ENCODE data around the gene CACNG3. TPM values are rescaled to one million over a fixed set of nuclear protein-coding genes. Genes with fewer than 3 reads are reported as not detected.

Gene CACNG3
- total and polyA plus RNA-seq, 10 donors = not detected

- no peaks in the 10 kb centered on the region for H3K9me3 ChIP-seq
- no peak for TF ChIP-seq CTCF (IDR thresholded peaks at IDR 0.05 in 8 of 11, conservative IDR thresholded peaks at IDR 0.05 in 3 of 11)
- TF ChIP-seq POLR2A (IDR thresholded peaks at IDR 0.05) = no peak
- TF ChIP-seq POLR2AphosphoS5 (IDR thresholded peaks at IDR 0.05) = no peak
- 75 to 89% (median 81%) methylated on average over 8 of the region's 8 CpGs for whole genome bisulfite sequencing, 5 donors
- peaks cover 0 to 19% (median 0%) of the 10 kb centered on the region in 7 donors for H3K27me3 ChIP-seq (replicated peaks in 1 of 7)
- no peaks in the 10 kb centered on the region for H3K4me1 ChIP-seq
- DNase-seq = no peak
- H3K4me3 ChIP-seq = no peak overlapping the region
- H3K36me3 ChIP-seq = no peaks in the 10 kb centered on the region
- intact Hi-C loops (cut with DNase I; ENCODE audit: low total_unique reads) = no loop called here
- H3K27ac ChIP-seq = no peak overlapping the region
These were observed 46.5 kb downstream of the CACNG3 start for GRCh38 chr16:24302636-24303035.

- Histone ChIP-seq H3K36me3 (no peaks in the 10 kb centered on the region), H3K27ac (no peak overlapping the region), H3K9me3 (no peaks in the 10 kb centered on the region), H3K4me1 (no peaks in the 10 kb centered on the region), H3K27me3 (replicated peaks in 1 of 7) (peaks cover 0 to 47% (median 0%) of the 10 kb centered on the region in 7 donors), H3K4me3 (no peak overlapping the region)
- DNase-seq = no peak
- intact Hi-C loops (cut with DNase I; ENCODE audit: low total_unique reads) = no loop called here
- TF ChIP-seq POLR2AphosphoS5 (IDR thresholded peaks at IDR 0.05) (no peak), CTCF (IDR thresholded peaks at IDR 0.05 in 8 of 11, conservative IDR thresholded peaks at IDR 0.05 in 3 of 11) (no peak)
- 81 to 88% (median 86%) methylated on average over 5 of the region's 5 CpGs for WGBS, 5 donors
These were observed 52.1 kb downstream of the CACNG3 start for GRCh38 chr16:24308200-24308599.

- no peaks in the 10 kb centered on the region for H3K4me1 ChIP-seq
- no peak for TF ChIP-seq POLR2A (IDR thresholded peaks at IDR 0.05)
- no peak for TF ChIP-seq POLR2AphosphoS5 (IDR thresholded peaks at IDR 0.05)
- no peak for TF ChIP-seq CTCF (IDR thresholded peaks at IDR 0.05 in 8 of 11, conservative IDR thresholded peaks at IDR 0.05 in 3 of 11)
- DNase-seq = no peak
- intact Hi-C loops (cut with DNase I; ENCODE audit: low total_unique reads) = no loop called here
- H3K36me3 ChIP-seq = no peaks in the 10 kb centered on the region
- H3K27me3 ChIP-seq (replicated peaks in 1 of 7) = peaks cover 0 to 45% (median 0%) of the 10 kb centered on the region in 7 donors
- no peaks in the 10 kb centered on the region for H3K9me3 ChIP-seq
- no peak overlapping the region for H3K27ac ChIP-seq
- 71 to 78% (median 73%) methylated on average over 12 to 13 of the region's 13 CpGs for WGBS, 5 donors
- no peak overlapping the region for H3K4me3 ChIP-seq
These were observed 53.4 kb downstream of the CACNG3 start for GRCh38 chr16:24309258-24310142.

GRCh38 chr16:24315343-24315742, 59.2 kb downstream of the CACNG3 start:
- intact Hi-C loops (cut with DNase I; ENCODE audit: low total_unique reads) = no loop called here
- no peak overlapping the region for H3K4me3 ChIP-seq
- no peak for DNase-seq
- H3K4me1 ChIP-seq = no peaks in the 10 kb centered on the region
- no peaks in the 10 kb centered on the region for H3K9me3 ChIP-seq
- TF ChIP-seq POLR2A (IDR thresholded peaks at IDR 0.05) (no peak), CTCF (IDR thresholded peaks at IDR 0.05 in 8 of 11, conservative IDR thresholded peaks at IDR 0.05 in 3 of 11) (no peak), POLR2AphosphoS5 (IDR thresholded peaks at IDR 0.05) (no peak)
- no peaks in the 10 kb centered on the region for H3K36me3 ChIP-seq
- H3K27me3 ChIP-seq (replicated peaks in 1 of 7) = peaks cover 0 to 55% (median 0%) of the 10 kb centered on the region in 7 donors
- no peak overlapping the region for H3K27ac ChIP-seq

Data from spleen (tissue), 11 donors.